Urothelium cell line (cell line): ENCODE results near the gene SIK3.

Experiments used
- DNase-seq: peaks from one replicate; pipeline ENCODE4 v3.0.0; 2011; ENCODE audit warnings: low spot score, mixed read lengths
- FAIRE-seq: peaks from 2 replicates; lab custom pipeline; 2011; peaks lifted over from hg19 to GRCh38; lab: Jason Lieb, UNC

SIK3 gene

DNA sequence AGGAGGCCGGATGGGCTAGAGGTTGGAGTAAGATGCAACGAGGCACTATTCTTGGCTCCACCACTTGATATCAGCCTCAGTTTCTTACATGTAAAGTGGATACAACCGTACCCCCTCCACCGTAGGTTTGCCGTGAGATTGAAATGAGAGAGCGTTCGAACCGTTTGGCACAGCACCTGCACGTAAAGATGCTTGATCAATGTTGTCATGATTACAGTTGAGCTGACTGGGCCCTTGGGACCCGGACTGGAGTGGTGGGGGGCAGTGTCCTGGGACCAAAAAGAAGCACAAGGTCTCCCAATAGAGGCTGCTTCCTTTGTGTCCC lies 264.8 kb downstream of the SIK3 start:
- DNase-seq, result no peak
- FAIRE-seq, result no peak

DNA sequence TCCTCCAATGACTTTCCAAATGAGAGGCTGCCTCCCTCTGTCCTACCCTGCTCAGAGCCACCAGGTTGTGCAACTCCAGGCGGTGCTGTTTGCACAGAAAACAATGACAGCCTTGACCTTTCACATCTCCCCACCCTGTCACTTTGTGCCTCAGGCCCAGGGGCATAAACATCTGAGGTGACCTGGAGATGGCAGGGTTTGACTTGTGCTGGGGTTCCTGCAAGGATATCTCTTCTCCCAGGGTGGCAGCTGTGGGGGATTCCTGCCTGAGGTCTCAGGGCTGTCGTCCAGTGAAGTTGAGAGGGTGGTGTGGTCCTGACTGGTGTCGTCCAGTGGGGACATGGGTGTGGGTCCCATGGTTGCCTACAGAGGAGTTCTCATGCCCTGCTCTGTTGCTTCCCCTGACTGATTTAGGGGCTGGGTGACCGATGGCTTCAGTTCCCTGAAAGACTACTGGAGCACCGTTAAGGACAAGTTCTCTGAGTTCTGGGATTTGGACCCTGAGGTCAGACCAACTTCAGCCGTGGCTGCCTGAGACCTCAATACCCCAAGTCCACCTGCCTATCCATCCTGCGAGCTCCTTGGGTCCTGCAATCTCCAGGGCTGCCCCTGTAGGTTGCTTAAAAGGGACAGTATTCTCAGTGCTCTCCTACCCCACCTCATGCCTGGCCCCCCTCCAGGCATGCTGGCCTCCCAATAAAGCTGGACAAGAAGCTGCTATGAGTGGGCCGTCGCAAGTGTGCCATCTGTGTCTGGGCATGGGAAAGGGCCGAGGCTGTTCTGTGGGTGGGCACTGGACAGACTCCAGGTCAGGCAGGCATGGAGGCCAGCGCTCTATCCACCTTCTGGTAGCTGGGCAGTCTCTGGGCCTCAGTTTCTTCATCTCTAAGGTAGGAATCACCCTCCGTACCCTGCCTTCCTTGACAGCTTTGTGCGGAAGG lies 265.6 kb downstream of the SIK3 start:
- FAIRE-seq, result no peak
- no peak for DNase-seq

DNA sequence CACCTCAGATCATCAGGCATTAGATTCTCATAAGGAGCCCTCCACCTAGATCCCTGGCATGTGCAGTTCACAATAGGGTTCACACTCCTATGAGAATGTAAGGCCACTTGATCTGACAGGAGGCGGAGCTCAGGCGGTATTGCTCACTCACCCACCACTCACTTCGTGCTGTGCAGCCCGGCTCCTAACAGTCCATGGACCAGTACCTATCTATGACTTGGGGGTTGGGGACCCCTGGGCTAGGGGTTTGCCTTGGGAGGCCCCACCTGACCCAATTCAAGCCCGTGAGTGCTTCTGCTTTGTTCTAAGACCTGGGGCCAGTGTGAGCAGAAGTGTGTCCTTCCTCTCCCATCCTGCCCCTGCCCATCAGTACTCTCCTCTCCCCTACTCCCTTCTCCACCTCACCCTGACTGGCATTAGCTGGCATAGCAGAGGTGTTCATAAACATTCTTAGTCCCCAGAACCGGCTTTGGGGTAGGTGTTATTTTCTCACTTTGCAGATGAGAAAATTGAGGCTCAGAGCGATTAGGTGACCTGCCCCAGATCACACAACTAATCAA lies 266.4 kb downstream of the SIK3 start:
- DNase-seq (no peak), FAIRE-seq (no peak)

DNA sequence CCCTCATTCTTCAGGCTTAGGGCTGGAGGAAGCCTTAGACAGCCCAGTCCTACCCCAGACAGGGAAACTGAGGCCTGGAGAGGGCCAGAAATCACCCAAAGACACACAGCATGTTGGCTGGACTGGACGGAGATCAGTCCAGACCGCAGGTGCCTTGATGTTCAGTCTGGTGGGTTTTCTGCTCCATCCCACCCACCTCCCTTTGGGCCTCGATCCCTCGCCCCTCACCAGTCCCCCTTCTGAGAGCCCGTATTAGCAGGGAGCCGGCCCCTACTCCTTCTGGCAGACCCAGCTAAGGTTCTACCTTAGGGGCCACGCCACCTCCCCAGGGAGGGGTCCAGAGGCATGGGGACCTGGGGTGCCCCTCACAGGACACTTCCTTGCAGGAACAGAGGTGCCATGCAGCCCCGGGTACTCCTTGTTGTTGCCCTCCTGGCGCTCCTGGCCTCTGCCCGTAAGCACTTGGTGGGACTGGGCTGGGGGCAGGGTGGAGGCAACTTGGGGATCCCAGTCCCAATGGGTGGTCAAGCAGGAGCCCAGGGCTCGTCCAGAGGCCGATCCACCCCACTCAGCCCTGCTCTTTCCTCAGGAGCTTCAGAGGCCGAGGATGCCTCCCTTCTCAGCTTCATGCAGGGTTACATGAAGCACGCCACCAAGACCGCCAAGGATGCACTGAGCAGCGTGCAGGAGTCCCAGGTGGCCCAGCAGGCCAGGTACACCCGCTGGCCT lies 267.9 kb downstream of the SIK3 start:
- no peak for DNase-seq
- no peak for FAIRE-seq

DNA sequence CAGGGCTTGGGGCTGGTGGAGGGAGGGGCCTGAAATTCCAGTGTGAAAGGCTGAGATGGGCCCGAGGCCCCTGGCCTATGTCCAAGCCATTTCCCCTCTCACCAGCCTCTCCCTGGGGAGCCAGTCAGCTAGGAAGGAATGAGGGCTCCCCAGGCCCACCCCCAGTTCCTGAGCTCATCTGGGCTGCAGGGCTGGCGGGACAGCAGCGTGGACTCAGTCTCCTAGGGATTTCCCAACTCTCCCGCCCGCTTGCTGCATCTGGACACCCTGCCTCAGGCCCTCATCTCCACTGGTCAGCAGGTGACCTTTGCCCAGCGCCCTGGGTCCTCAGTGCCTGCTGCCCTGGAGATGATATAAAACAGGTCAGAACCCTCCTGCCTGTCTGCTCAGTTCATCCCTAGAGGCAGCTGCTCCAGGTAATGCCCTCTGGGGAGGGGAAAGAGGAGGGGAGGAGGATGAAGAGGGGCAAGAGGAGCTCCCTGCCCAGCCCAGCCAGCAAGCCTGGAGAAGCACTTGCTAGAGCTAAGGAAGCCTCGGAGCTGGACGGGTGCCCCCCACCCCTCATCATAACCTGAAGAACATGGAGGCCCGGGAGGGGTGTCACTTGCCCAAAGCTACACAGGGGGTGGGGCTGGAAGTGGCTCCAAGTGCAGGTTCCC lies 268.6 kb downstream of the SIK3 start, which contains the start of gene APOC3:
Gene APOC3 (plus strand): TSS at position 383 of the 659 bp plus-strand sequence. CDS start 676 bp downstream, outside the sequence.
- no peak for DNase-seq

DNA sequence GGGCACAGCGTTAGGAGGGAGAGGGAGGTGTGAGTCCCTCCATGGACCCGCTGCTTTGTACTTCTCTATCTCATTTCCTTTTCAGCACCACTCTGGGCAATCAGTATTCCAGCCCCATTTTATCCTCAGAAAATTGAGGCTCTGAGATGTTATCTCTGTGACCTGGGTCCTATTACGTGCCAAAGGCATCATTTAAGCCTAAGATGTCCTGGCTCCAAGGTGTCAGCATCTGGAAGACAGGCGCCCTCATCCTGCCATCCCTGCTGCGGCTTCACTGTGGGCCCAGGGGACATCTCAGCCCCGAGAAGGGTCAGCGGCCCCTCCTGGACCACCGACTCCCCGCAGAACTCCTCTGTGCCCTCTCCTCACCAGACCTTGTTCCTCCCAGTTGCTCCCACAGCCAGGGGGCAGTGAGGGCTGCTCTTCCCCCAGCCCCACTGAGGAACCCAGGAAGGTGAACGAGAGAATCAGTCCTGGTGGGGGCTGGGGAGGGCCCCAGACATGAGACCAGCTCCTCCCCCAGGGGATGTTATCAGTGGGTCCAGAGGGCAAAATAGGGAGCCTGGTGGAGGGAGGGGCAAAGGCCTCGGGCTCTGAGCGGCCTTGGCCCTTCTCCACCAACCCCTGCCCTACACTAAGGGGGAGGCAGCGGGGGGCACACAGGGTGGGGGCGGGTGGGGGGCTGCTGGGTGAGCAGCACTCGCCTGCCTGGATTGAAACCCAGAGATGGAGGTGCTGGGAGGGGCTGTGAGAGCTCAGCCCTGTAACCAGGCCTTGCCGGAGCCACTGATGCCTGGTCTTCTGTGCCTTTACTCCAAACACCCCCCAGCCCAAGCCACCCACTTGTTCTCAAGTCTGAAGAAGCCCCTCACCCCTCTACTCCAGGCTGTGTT lies 269.4 kb downstream of the SIK3 start:
- FAIRE-seq (no peak), DNase-seq (no peak)

More for the DNA sequence above, 268.6 kb downstream of the SIK3 start, which contains the start of gene APOC3:
- no peak for FAIRE-seq

DNA sequence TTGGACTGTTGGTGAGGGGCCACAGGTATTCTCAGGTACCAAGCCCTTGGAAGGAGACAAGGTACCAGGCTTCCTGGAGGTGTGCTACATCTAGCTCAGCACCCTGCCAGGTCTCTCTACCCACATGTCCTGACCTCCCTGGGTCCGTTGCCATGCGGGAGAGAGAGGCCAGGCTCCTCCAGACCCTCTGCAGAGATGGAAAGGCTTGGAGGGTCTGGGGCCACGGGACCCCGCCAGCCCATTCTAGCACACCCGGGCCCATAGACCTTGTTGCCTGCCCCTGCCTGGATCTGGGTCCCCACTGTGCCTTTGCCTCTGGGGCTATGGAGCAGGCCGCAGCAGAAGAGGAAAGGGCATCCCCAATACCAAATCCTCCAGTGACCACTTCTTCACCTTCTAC lies 270.8 kb downstream of the SIK3 start:
- DNase-seq, result no peak
- FAIRE-seq, result no peak

DNA sequence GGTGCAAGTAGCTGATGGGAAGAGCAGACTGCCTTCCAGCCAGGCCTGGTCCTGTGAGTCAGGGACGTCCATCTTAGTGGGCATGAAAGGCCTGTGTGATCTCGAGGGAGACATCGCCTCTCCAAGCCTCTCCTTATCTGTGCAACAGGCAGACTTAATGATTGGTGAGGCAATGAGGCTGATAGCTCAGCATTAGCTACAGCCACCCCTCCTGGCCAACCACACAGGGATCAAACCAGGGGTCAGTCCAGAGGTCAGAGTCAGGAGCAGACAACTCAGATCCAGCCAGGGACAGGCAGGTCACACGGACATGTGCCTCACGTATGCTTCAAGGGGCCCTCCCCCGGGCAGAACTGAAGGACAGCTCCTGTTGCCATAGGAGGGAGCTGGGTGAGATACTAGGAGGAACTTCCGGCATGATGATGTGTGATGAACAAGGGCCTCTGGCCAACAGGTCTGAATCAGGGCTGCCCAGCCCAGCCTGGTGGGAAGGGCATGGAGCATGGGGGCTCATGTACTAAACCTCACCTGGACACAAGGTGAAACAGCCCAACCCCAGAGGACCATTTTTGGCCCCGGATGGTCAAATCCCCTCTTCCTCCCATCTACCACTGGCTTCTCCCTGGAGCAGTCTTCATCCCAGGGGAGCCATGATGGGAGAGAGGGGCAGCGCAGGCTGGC lies 271.3 kb downstream of the SIK3 start:
- no peak for FAIRE-seq
- no peak for DNase-seq

DNA sequence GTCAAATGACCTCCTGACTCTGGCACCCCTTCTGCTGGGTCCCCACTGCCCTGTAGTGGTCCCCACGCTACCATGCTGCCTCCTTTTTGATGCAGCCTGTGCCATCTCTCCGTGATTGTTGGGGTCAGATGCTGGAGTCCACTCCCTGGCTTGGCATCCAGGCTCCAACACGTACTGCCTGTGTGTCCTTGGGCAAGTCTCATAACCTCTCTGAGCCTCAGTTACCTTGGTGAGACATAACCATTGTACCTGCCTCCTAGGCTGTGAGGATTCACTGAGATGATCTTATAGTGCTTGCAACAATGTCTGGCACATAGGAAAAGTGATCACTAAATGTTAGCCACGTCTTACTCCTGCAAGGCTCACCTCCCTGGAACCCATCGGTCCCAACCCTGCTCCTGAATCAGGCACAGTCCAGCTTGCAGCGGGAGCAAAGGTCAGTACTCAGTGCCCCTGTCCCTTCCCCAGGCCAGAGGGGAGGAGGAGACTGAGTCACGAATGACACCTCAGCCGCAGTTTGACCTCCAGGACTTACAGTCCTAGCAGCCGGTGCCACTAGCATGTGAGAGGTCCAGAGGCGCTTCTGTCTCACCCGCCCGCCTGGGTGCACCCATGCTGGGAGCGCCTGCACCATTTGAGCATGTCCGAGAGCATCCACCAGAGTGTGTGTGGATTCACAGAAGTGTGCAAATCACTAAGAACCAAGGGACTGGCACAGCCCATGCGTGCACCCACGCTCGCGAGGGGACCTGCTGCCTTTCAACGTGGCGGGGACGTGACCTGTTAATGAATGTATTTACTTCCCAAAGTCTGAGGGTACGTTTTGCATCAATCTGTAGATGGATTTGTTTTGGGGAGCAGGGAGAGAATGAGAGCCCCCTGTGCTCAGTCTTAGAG lies 272.1 kb downstream of the SIK3 start:
- FAIRE-seq, result no peak
- no peak for DNase-seq

DNA sequence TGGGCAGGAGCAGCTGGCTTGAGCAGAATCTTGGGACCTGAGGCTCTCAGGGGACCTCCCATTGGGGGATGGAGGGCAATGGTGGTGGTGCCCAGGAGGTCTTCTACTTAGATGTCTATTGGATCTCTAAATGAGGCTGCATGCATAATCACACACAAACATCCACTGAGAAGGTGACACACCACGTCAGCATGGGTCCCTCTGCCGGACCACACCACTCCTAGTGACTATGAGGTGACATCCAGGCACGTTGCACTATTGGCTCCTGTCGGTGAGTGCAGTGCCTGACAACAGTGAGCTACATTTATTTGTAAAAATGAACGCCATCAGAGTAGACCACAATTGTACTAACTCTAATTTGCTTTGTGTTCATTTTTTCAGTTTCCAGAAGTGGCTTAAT lies 272.8 kb downstream of the SIK3 start:
- DNase-seq (no peak), FAIRE-seq (no peak)

DNA sequence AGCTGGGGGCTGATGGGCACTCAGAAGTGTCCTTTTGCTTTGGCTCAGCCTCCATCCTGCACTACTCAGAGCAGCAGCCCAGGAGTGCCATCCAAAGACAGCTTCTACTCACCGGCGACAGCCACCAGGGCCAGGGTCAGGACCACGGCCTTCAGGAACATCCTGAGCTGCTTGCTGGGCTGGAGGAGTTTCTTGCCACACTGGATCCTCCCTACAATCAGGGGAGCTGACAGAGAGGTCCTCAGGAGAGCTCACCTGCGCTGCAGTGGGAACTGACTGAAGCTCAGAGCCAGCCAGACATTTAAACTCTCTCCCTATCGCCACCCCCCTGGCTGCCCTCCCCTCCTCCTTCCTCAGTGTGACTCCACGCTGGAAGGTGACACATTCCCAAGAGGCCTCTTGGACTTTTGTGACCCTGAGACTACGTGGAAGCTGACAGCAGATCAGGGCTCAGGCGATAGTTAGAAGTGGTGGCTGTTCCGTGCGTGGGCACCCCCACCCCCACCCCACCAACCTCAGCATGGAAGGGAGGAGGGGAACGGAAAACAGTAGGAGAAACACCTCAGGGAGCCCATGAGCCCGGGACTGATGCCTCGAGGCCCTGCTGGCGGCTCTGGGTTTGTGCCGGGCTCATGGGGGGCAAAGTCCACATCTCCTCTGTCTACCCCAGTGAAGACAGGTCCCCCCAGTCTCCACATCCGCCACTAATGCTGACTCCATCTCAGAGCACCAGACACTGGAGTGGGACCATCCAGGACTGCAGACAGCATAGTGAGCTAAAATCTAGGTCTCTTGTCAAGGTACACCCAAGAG lies 275.0 kb downstream of the SIK3 start, which contains the start of gene APOA4:
Gene APOA4 (minus strand): TSS at position 274 of the 813 bp plus-strand sequence. CDS start 113 bp downstream, at position 161.
- no peak for FAIRE-seq
- DNase-seq, result no peak

DNA sequence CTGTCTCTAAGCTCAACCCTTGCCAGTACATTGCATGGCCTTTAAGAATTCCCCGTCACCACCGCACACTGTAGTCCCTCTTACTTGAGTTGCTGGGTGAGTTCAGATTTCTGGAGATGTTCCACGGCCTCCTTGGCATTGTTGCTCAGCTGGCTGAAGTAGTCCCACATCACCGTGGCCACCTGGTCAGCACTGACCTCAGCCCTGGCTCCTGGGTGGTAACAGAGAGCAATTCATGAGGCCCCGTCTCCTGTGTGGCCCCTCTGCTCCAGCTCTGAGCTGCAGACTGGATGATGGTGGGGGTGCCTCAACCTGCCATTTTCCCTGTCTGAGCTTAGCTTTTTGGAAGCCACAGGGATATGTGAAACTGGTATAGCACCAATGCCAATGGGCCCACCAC lies 275.7 kb downstream of the SIK3 start:
- no peak for FAIRE-seq
- DNase-seq, result no peak

DNA sequence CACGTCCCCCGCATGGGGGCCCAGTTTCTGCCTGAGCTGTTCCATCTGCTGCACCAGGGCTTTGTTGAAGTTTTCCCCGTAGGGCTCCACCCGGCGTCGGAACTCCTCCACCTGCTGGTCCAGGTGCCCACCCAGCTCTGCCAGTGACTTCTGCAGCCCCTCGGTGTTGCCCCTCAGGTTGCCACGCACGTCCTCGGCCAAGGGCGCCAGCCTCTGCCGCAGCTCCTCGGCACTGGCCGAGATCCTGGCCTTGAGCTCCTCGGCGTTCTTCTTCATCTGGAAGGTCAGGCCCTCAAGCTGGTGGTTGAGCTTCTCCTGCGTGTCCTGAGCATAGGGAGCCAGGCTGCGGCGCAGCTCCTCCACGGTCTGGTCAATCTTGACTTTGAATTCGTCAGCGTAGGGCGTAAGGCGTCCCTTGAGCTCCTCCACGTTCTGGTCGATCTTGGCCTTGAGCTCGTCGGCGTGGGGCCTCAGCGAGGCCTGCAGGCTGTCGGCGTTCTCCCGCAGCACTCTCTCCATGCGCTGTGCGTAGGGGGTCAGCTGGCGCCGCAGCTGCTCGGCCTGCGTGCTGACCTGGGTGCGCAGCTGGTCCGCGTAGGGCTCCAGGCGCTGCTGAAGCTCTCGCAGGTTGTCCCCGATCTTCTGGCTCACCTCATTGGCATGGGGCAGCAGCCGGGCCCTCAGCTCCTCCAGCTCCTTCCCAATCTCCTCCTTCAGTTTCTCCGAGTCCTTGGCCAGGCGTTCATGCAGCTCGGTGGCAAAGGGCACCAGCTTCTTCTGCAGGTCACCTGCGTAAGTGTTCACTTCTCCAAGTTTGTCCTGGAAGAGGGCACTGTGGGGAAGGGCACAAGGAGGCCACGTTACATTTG lies 276.9 kb downstream of the SIK3 start:
- FAIRE-seq, result no peak
- no peak for DNase-seq

DNA sequence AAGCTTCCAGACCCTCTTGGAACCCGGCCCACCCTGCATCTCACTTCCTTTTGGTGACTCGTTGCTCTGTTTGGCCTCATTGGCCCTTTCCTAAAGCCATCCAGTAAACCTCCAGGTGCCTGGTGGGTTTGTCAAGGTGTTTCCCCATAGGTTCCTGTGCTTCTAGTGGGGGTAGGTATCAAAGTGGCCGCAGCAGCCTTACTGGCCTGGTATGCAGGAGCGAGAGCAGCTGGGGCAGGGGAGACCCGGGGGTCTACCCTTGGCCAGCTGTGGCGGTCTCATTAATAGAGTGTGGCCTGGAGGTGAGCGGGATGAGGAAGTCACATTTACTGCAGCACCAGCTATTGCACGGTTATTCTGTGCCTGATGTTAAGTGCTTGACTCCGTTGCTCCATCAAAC lies 279.2 kb downstream of the SIK3 start:
- no peak for DNase-seq
- FAIRE-seq, result no peak

DNA sequence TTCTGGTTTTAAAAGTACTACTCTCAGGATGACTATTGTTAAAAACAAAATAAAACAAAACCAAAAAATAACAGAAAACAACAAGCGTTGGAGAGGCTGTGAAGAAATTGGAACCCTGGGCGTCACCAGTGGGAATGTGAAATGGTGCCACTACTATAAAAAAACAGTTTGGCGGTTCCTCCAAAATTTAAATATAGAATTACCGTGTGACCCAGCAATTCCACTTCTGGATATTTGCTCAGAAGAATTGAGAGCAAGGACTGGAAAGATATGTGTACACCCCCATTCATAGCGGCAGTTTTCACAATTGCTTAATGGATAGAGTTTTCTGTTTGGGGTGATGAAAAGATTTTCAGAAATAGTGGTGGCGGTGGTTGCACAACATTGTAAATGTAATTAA lies 283.7 kb downstream of the SIK3 start:
- FAIRE-seq, result no peak
- no peak for DNase-seq

DNA sequence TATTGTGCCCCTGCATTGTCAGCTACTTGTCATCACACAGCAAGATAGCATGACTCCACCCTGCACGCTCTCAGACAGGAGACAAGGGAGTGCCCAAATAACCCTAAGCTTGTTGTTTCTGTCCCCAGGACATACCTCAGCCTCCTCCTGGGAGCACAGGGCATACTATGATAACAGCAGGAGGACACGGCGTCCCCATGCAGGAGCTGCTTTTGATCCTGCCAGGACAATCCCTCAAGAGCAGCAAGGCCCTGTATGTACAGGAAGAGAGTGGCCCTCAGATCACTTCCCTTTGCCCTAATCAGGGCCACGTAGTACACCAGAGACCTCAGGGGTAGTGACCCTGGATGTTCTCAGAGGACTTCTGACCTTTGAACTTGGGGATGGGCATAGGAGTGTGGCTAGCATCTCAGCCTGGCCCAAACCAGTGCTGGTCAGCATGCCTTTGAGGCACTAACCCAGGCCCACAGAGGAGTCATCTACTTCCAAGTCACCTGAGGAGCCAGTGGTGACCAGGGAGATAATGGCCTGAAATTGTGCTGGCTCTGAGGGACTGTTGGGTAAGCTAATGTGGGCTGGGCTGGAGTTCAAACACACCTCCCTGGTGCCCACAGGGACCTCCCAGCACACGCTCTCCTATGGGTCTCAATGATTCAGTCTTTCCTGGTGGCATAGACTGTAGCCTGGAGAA lies 284.3 kb downstream of the SIK3 start:
- no peak for FAIRE-seq

More for the DNA sequence above, 284.3 kb downstream of the SIK3 start:
- no peak for DNase-seq
